OCI-LY7 (cell line): ENCODE measurements around the gene EIF2S1.

Source experiments
- CTCF ChIP-seq: fragments of 200-600 bp; sonication (generic); conservative IDR thresholded peaks from 2 replicates; pipeline ENCODE4 v1.5.1; 2014; ENCODE audit warnings: mild to moderate bottlenecking, antibody characterized with exemption, low read length, moderate library complexity, mixed read lengths
- EZH2phosphoT487 ChIP-seq: fragments of 200-600 bp; sonication (generic); IDR thresholded peaks from 2 replicates; pipeline ENCODE4 v1.6.1; 2018; ENCODE audit warnings: low read depth, borderline replicate concordance, mild to moderate bottlenecking, mixed run types, antibody characterized with exemption, low read length, moderate library complexity, mixed read lengths

- TF ChIP-seq CTCF (no peak), EZH2phosphoT487 (no peak)
These were observed 5.3 kb downstream of the EIF2S1 start for GRCh38 chr14:67365476-67365875.
